Caco-2 (cell line): ENCODE results near the gene NFIC. TPM values are rescaled to one million over a fixed set of nuclear protein-coding genes. Genes with fewer than 3 reads are reported as not detected.
A peak's percentile ranks its signal among the peaks of the same experiment; 100 is the strongest.

Experiments used
- BruUV-seq: library from RNA; stranded (reverse); fragments of 400-500 nt; replicated peaks from 2 replicates; lab custom pipeline; 2021; lab: Mats Ljungman, UMichigan
- CTCF ChIA-PET: fragments of 300-600 bp; sonication (Branson Sonifier 250); formaldehyde crosslinking; loops from one replicate; lab custom pipeline; 2022; ENCODE audit warnings: antibody characterized with exemption; lab: Charles Lee
- POLR2A ChIA-PET: fragments of 300-600 bp; sonication (Branson Sonifier 250); formaldehyde crosslinking; loops from one replicate; lab custom pipeline; 2022; ENCODE audit warnings: antibody characterized with exemption; lab: Charles Lee
- DNase-seq, 2 experiments: peaks; one replicate each; pipeline versions ENCODE4 v3.0.0 to v3.0.0-alpha.2; 2020 to 2022
- H3K27me3 ChIP-seq: replicated peaks from 2 replicates; pipeline ENCODE4 v1.6.0; 2011; ENCODE audit warnings: low read length; ENCODE audit not compliant: control insufficient read depth, insufficient read depth
- H3K36me3 ChIP-seq: 2 replicates; pipeline ENCODE4 v1.5.1; 2011; ENCODE audit warnings: low read length; ENCODE audit not compliant: control insufficient read depth, insufficient read depth
- H3K4me1 ChIP-seq: fragments of 250-450 bp; sonication (Bioruptor Pico); 2 replicates; pipeline ENCODE4 v1.5.1; 2020; ENCODE audit warnings: mild to moderate bottlenecking
- H3K4me3 ChIP-seq: 2 replicates; pipeline ENCODE4 v1.5.1; 2011; ENCODE audit warnings: low read depth, mild to moderate bottlenecking, control low read depth, low read length
- H3K9me3 ChIP-seq: fragments of 250-450 bp; sonication (Bioruptor Pico); 2 replicates; pipeline ENCODE4 v1.5.1; 2020; ENCODE audit warnings: mild to moderate bottlenecking, moderate library complexity
- H3K27ac Mint-ChIP-seq: one replicate; pipeline ENCODE4 v1.8.0; 2022; ENCODE audit warnings: mixed read lengths; ENCODE audit not compliant: unreplicated experiment
- H3K27me3 Mint-ChIP-seq: one replicate; pipeline ENCODE4 v1.8.0; 2022; ENCODE audit warnings: mixed read lengths; ENCODE audit not compliant: insufficient read depth, unreplicated experiment
- H3K36me3 Mint-ChIP-seq: one replicate; pipeline ENCODE4 v1.8.0; 2022; ENCODE audit warnings: mild to moderate bottlenecking, mixed read lengths; ENCODE audit not compliant: insufficient read depth, unreplicated experiment
- H3K4me1 Mint-ChIP-seq: one replicate; pipeline ENCODE4 v1.8.0; 2022; ENCODE audit warnings: low read depth, mixed read lengths; ENCODE audit not compliant: unreplicated experiment
- H3K4me3 Mint-ChIP-seq: one replicate; pipeline ENCODE4 v1.8.0; 2022; ENCODE audit warnings: mild to moderate bottlenecking, moderate library complexity, mixed read lengths; ENCODE audit not compliant: unreplicated experiment
- H3K9me3 Mint-ChIP-seq: one replicate; pipeline ENCODE4 v1.8.0; 2022; ENCODE audit warnings: mixed read lengths; ENCODE audit not compliant: unreplicated experiment
- CTCF ChIP-seq, 2 experiments: fragments of 200-600 bp in 1 of 2; IDR thresholded peaks; 1 replicate in 1 of 2; 2 replicates in 1 of 2; pipeline versions ENCODE4 v1.5.1 to v1.8.0; 2011 to 2022; ENCODE audit warnings: antibody characterized with exemption in 1 of 2, control low read depth in 1 of 2, inconsistent platforms in 1 of 2, low read depth in 1 of 2, low read length in 1 of 2, mild to moderate bottlenecking in 1 of 2, moderate library complexity in 1 of 2; ENCODE audit not compliant: insufficient read depth in 1 of 2, severe bottlenecking in 1 of 2, unreplicated experiment in 1 of 2
- intact Hi-C: fragments of 100-400 bp; cut with micrococcal nuclease; formaldehyde crosslinking; loops from one replicate; pipeline ENCODE4 v1.10.0; 2022; ENCODE audit not compliant: unreplicated experiment
- total RNA-seq: library from RNA; stranded (reverse); gene quantifications from 2 replicates; pipeline ENCODE4 v1.2.3, GENCODE V29; 2022

The NFIC gene
- total RNA-seq, 1 experiment from 2014 or later, result 5.1 TPM

- H3K36me3 Mint-ChIP-seq, result no peaks in the 10 kb centered on the region
- CTCF ChIA-PET, result no interaction called here
- Histone ChIP-seq H3K4me3 (no peak overlapping the region), H3K36me3 (no peaks in the 10 kb centered on the region), H3K4me1 (no peaks in the 10 kb centered on the region), H3K9me3 (no peaks in the 10 kb centered on the region), H3K27me3 (no peaks in the 10 kb centered on the region)
- no peak overlapping the region for H3K27ac Mint-ChIP-seq
- intact Hi-C loops, result no loop called here
- POLR2A ChIA-PET, result no interaction called here
- H3K9me3 Mint-ChIP-seq, result peaks cover 10% of the 10 kb centered on the region
- H3K27me3 Mint-ChIP-seq, result peaks cover 2% of the 10 kb centered on the region
- no peak overlapping the region for H3K4me3 Mint-ChIP-seq
- DNase-seq, result peak; percentile 61 to 69
- TF ChIP-seq CTCF (IDR thresholded peaks at IDR 0.05; ENCODE audit: insufficient read depth in 1 of 2, low read depth in 1 of 2, low read length in 1 of 2, severe bottlenecking in 1 of 2, unreplicated experiment in 1 of 2), result peak; percentile 63 to 65
- no TSS peak for BruUV-seq
- no peaks in the 10 kb centered on the region for H3K4me1 Mint-ChIP-seq
Observed at GRCh38 chr19:3324405-3324856, 42.0 kb upstream of the NFIC start.

GRCh38 chr19:3325451-3325850 lies 40.9 kb upstream of the NFIC start:
- no TSS peak for BruUV-seq
- TF ChIP-seq CTCF (IDR thresholded peaks at IDR 0.05; ENCODE audit: insufficient read depth in 1 of 2, low read depth in 1 of 2, low read length in 1 of 2, severe bottlenecking in 1 of 2, unreplicated experiment in 1 of 2), result no peak
- ChIA-PET CTCF (interaction anchor here (0.6 to 1.9 kb wide), 2 partner anchors 104 to 742 kb away, joined by 3 to 12 read pairs; no protein-coding TSS in a partner anchor), POLR2A (no interaction called here)
- Mint-ChIP-seq H3K9me3 (peaks cover 10% of the 10 kb centered on the region), H3K4me3 (no peak overlapping the region), H3K36me3 (no peaks in the 10 kb centered on the region), H3K4me1 (no peaks in the 10 kb centered on the region), H3K27ac (no peak overlapping the region), H3K27me3 (no peaks in the 10 kb centered on the region)
- Histone ChIP-seq H3K9me3 (no peaks in the 10 kb centered on the region), H3K4me1 (no peaks in the 10 kb centered on the region), H3K36me3 (no peaks in the 10 kb centered on the region), H3K27me3 (no peaks in the 10 kb centered on the region), H3K4me3 (no peak overlapping the region)
- no peak for DNase-seq
- intact Hi-C loops, result no loop called here

GRCh38 chr19:3328743-3329142 lies 37.6 kb upstream of the NFIC start:
- TF ChIP-seq CTCF (IDR thresholded peaks at IDR 0.05; ENCODE audit: insufficient read depth in 1 of 2, low read depth in 1 of 2, low read length in 1 of 2, severe bottlenecking in 1 of 2, unreplicated experiment in 1 of 2), result no peak
- no peaks in the 10 kb centered on the region for H3K27me3 ChIP-seq
- no peaks in the 10 kb centered on the region for H3K4me1 ChIP-seq
- H3K4me3 ChIP-seq, result no peak overlapping the region
- peaks cover 9% of the 10 kb centered on the region for H3K27me3 Mint-ChIP-seq
- no peak overlapping the region for H3K27ac Mint-ChIP-seq
- DNase-seq, result no peak
- intact Hi-C loops, result no loop called here
- no peaks in the 10 kb centered on the region for H3K36me3 ChIP-seq
- no peaks in the 10 kb centered on the region for H3K9me3 ChIP-seq
- CTCF ChIA-PET, result no interaction called here
- no peaks in the 10 kb centered on the region for H3K4me1 Mint-ChIP-seq
- no peaks in the 10 kb centered on the region for H3K36me3 Mint-ChIP-seq
- POLR2A ChIA-PET, result no interaction called here
- H3K9me3 Mint-ChIP-seq, result no peaks in the 10 kb centered on the region
- no TSS peak for BruUV-seq
- no peak overlapping the region for H3K4me3 Mint-ChIP-seq
